Inflammatory macrophage treated with lipopolysaccharide for 1 hour (primary cell): ENCODE measurements around the gene ADAMTSL1.

Experiments used
- DNase-seq, 2 donors: peaks; one replicate each; pipeline ENCODE4 v3.0.0-alpha.2; 2020 to 2022

The ADAMTSL1 gene

GRCh38 chr9:18707489-18708205 lies 233.7 kb downstream of the ADAMTSL1 start:
- DNase-seq: no peak

- no peak for DNase-seq
Observed at GRCh38 chr9:18708429-18708828, 234.5 kb downstream of the ADAMTSL1 start.

- DNase-seq: no peak
Observed at GRCh38 chr9:18710065-18710464, 236.1 kb downstream of the ADAMTSL1 start.

GRCh38 chr9:18717759-18718158 lies 243.8 kb downstream of the ADAMTSL1 start:
- DNase-seq: no peak

- no peak for DNase-seq
Observed at GRCh38 chr9:18718393-18718792, 244.4 kb downstream of the ADAMTSL1 start.

- no peak for DNase-seq
Observed at GRCh38 chr9:18718932-18719331, 245.0 kb downstream of the ADAMTSL1 start.

GRCh38 chr9:18720691-18721090 lies 246.7 kb downstream of the ADAMTSL1 start:
- no peak for DNase-seq

- DNase-seq: no peak
Observed at GRCh38 chr9:18721267-18721994, 247.5 kb downstream of the ADAMTSL1 start.

GRCh38 chr9:18721995-18722310 lies 248.0 kb downstream of the ADAMTSL1 start:
- no peak for DNase-seq

GRCh38 chr9:18722882-18723281 lies 248.9 kb downstream of the ADAMTSL1 start:
- DNase-seq: no peak

- no peak for DNase-seq
Observed at GRCh38 chr9:18723366-18723765, 249.4 kb downstream of the ADAMTSL1 start.

GRCh38 chr9:18726546-18726945 lies 252.6 kb downstream of the ADAMTSL1 start:
- DNase-seq: no peak

- no peak for DNase-seq
Observed at GRCh38 chr9:18727904-18728303, 254.0 kb downstream of the ADAMTSL1 start.

GRCh38 chr9:18728642-18729041 lies 254.7 kb downstream of the ADAMTSL1 start:
- no peak for DNase-seq

GRCh38 chr9:18730241-18730640 lies 256.3 kb downstream of the ADAMTSL1 start:
- DNase-seq: no peak

- no peak for DNase-seq
Observed at GRCh38 chr9:18739127-18739526, 265.2 kb downstream of the ADAMTSL1 start.

GRCh38 chr9:18739641-18740318 lies 265.8 kb downstream of the ADAMTSL1 start:
- no peak for DNase-seq

- DNase-seq: no peak
Observed at GRCh38 chr9:18741359-18741758, 267.4 kb downstream of the ADAMTSL1 start.

GRCh38 chr9:18741945-18742344 lies 268.0 kb downstream of the ADAMTSL1 start:
- DNase-seq: no peak

- no peak for DNase-seq
Observed at GRCh38 chr9:18743421-18743820, 269.5 kb downstream of the ADAMTSL1 start.

GRCh38 chr9:18743971-18744370 lies 270.0 kb downstream of the ADAMTSL1 start:
- DNase-seq: no peak

GRCh38 chr9:18745710-18746109 lies 271.8 kb downstream of the ADAMTSL1 start:
- no peak for DNase-seq

- no peak for DNase-seq
Observed at GRCh38 chr9:18746631-18747030, 272.7 kb downstream of the ADAMTSL1 start.

- DNase-seq: no peak
Observed at GRCh38 chr9:18747595-18747994, 273.6 kb downstream of the ADAMTSL1 start.
